Upper lobe of left lung (tissue), 6 donors: Measurements from ENCODE around the gene OR5D18. TPM values are rescaled to one million over a fixed set of nuclear protein-coding genes. Genes with fewer than 3 reads are reported as not detected.
"Not testable (repeated sequence)": the region's sequence is repeated elsewhere in the genome, so short reads cannot be mapped to it uniquely, and the experiment has no call there.

Experiments
- ATAC-seq, 2 donors: fragments of 200-7000 bp; cut with Tn5 transposase; one replicate each; pipeline ENCODE4 v1.9.1; 2022; ENCODE audit warnings: mild to moderate bottlenecking in 2 of 2, moderate library complexity in 2 of 2; ENCODE audit not compliant: low FRiP score in 2 of 2
- DNase-seq, 2 donors: peaks; one replicate each; pipeline ENCODE4 v3.0.0-alpha.2; 2019 to 2020
- H3K27ac ChIP-seq, 4 donors: fragments of 200-600 bp; sonication (generic); one replicate each; pipeline ENCODE4 v1.5.1; 2016 to 2019
- H3K27me3 ChIP-seq, 4 donors: fragments of 200-600 bp; sonication (generic); one replicate each; pipeline ENCODE4 v1.5.1; 2017 to 2019
- H3K36me3 ChIP-seq, 4 donors: fragments of 200-600 bp; sonication (generic); one replicate each; pipeline ENCODE4 v1.5.1; 2016 to 2019
- H3K4me1 ChIP-seq, 4 donors: fragments of 200-600 bp; sonication (generic); one replicate each; pipeline ENCODE4 v1.5.1; 2018 to 2019
- H3K4me3 ChIP-seq, 4 donors: fragments of 200-600 bp; sonication (generic); one replicate each; pipeline ENCODE4 v1.5.1; 2017 to 2019; ENCODE audit warnings: mild to moderate bottlenecking in 2 of 4, moderate library complexity in 1 of 4
- H3K9me3 ChIP-seq, 4 donors: fragments of 200-600 bp; sonication (generic); one replicate each; pipeline ENCODE4 v1.5.1; 2018 to 2019
- EP300 ChIP-seq, 4 donors: sonication (generic); formaldehyde crosslinking; IDR thresholded peaks; one replicate each; pipeline ENCODE4 v1.5.1; 2017; ENCODE audit warnings: antibody characterized with exemption in 4 of 4, control low read depth in 2 of 4
- POLR2A ChIP-seq, 4 donors: fragments of 450-650 bp; IDR thresholded peaks; one replicate each; pipeline ENCODE4 v1.5.1; 2016 to 2017; ENCODE audit warnings: antibody characterized with exemption in 4 of 4, mild to moderate bottlenecking in 2 of 4
- POLR2AphosphoS5 ChIP-seq, 2 donors: sonication (generic); formaldehyde crosslinking; IDR thresholded peaks; one replicate each; pipeline ENCODE4 v1.5.1; 2017; ENCODE audit warnings: antibody characterized with exemption in 2 of 2
- WGBS, 2 donors: methylation state at CpG; one replicate each; pipeline ENCODE4 v1.1.5; 2017 to 2018; 5-methylcytosine and 5-hydroxymethylcytosine counted together
- small RNA-seq, 4 donors: library from RNA; depleted of rRNA; stranded (forward); fragments of <200 nt; gene quantifications; one replicate each; pipeline ENCODE3, GENCODE V24; 2016
- total RNA-seq, 6 donors: library from RNA; depleted of rRNA in 4 of 6; stranded (reverse); fragments of >200 nt in 4 of 6; gene quantifications; one replicate each; pipeline versions ENCODE4 v1.1.0 to v1.2.1, GENCODE V29; 2016 to 2021
- TF ChIP-seq, protein P1 (sequence below), 6 experiments: fragments of 450-650 bp in 4 of 6; fragments of 200-600 bp in 2 of 6; sonication (generic) in 2 of 6; IDR thresholded peaks; one replicate each; pipeline ENCODE4 v1.5.1; 2016 to 2019; ENCODE audit warnings: antibody characterized with exemption in 6 of 6
- donor health status: DM: no; HTN: no; CAD: no; lungs with moderate emphysema.
- donor health status: DM: no; HTN: yes; CAD: no; lungs with severe emphysema.

Gene OR5D18
- total RNA-seq, 6 donors from 2014 or later, result not detected

DNA sequence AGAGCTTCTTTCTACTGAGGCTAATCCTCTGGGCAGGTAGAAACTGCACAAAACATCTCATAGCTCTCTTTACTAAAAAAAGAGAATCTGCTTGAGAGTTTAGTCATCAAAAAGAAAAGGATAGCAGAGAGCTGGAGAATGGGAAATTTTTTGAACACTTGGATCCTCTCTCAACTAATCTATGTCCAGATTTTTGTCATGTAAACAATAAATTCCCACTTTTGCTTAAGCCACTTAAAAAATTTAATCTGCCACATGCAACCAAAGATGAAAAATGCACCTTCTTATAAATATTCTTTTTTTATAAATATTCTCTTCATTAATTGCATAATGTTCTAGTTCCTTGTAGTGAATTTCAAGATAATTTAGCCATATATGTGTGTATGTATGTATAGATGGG lies 29.6 kb downstream of the OR5D18 start:
- TF ChIP-seq, protein P1, sequence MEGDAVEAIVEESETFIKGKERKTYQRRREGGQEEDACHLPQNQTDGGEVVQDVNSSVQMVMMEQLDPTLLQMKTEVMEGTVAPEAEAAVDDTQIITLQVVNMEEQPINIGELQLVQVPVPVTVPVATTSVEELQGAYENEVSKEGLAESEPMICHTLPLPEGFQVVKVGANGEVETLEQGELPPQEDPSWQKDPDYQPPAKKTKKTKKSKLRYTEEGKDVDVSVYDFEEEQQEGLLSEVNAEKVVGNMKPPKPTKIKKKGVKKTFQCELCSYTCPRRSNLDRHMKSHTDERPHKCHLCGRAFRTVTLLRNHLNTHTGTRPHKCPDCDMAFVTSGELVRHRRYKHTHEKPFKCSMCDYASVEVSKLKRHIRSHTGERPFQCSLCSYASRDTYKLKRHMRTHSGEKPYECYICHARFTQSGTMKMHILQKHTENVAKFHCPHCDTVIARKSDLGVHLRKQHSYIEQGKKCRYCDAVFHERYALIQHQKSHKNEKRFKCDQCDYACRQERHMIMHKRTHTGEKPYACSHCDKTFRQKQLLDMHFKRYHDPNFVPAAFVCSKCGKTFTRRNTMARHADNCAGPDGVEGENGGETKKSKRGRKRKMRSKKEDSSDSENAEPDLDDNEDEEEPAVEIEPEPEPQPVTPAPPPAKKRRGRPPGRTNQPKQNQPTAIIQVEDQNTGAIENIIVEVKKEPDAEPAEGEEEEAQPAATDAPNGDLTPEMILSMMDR (IDR thresholded peaks at IDR 0.05), result no peak
- TF ChIP-seq POLR2A (IDR thresholded peaks at IDR 0.05) (no peak), POLR2AphosphoS5 (IDR thresholded peaks at IDR 0.05) (no peak), EP300 (IDR thresholded peaks at IDR 0.05) (no peak)
- H3K36me3 ChIP-seq, result no peaks in the 10 kb centered on the region
- no peaks in the 10 kb centered on the region for H3K9me3 ChIP-seq
- H3K4me3 ChIP-seq, result no peak overlapping the region
- no peak for ATAC-seq
- no peaks in the 10 kb centered on the region for H3K4me1 ChIP-seq
- no peaks in the 10 kb centered on the region for H3K27me3 ChIP-seq
- DNase-seq, result no peak
- H3K27ac ChIP-seq, result no peak overlapping the region

DNA sequence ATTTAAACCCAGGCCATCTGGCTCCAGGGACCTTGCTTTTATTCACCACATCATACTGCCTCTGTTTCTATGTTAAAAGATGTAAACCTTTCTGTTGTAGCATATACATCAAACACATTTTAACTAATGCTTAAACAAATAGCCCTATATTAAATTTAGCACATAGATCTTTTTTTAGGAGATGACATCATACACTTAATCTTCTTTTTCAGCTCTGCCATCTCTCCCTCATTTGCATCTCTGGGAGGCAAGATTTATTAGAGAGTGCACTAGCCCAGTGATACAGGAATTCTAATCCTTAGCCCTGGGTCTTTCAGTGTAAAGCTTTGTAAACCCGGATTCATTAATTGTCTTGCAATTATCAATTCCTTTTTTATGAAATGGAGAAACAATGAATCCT lies 32.7 kb downstream of the OR5D18 start:
- no peak overlapping the region for H3K4me3 ChIP-seq
- no peaks in the 10 kb centered on the region for H3K36me3 ChIP-seq
- no peaks in the 10 kb centered on the region for H3K4me1 ChIP-seq
- H3K27me3 ChIP-seq, result no peaks in the 10 kb centered on the region
- DNase-seq (no peak), ATAC-seq (no peak)
- TF ChIP-seq POLR2AphosphoS5 (IDR thresholded peaks at IDR 0.05), result no peak
- no peak for TF ChIP-seq EP300 (IDR thresholded peaks at IDR 0.05)
- no peak for TF ChIP-seq POLR2A (IDR thresholded peaks at IDR 0.05)
- TF ChIP-seq, protein P1 (IDR thresholded peaks at IDR 0.05), result no peak
- H3K27ac ChIP-seq, result no peak overlapping the region
- H3K9me3 ChIP-seq, result no peaks in the 10 kb centered on the region
- WGBS, 2 donors, result 93 to 97% methylated on average over 1 of the region's 1 CpG

DNA sequence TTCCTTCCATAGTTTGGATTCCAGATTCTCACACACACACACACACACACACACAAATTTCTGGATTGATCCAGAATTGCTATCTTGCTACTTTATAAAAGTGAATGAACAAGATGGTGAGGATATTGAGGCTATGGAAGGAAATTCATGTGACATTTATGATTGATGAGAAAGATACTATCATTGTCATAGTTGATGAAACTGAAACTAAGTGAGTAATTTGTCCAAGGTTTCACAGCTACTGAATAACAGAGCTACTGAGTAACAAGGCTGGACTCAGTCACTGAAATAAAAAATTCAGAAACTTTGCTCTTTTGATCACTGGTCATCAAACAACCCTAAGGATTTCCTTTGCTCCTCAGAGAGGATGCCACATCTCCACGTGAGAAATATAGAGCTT lies 35.3 kb downstream of the OR5D18 start:
- no peaks in the 10 kb centered on the region for H3K36me3 ChIP-seq
- no peak overlapping the region for H3K27ac ChIP-seq
- WGBS, 2 donors, result 4 to 11% methylated on average over 1 of the region's 1 CpG
- TF ChIP-seq POLR2A (IDR thresholded peaks at IDR 0.05) (no peak), EP300 (IDR thresholded peaks at IDR 0.05) (no peak), POLR2AphosphoS5 (IDR thresholded peaks at IDR 0.05) (no peak)
- TF ChIP-seq, protein P1 (IDR thresholded peaks at IDR 0.05), result no peak
- H3K27me3 ChIP-seq, result no peaks in the 10 kb centered on the region
- no peaks in the 10 kb centered on the region for H3K4me1 ChIP-seq
- H3K4me3 ChIP-seq, result no peak overlapping the region
- no peak for DNase-seq
- no peaks in the 10 kb centered on the region for H3K9me3 ChIP-seq
- no peak for ATAC-seq

DNA sequence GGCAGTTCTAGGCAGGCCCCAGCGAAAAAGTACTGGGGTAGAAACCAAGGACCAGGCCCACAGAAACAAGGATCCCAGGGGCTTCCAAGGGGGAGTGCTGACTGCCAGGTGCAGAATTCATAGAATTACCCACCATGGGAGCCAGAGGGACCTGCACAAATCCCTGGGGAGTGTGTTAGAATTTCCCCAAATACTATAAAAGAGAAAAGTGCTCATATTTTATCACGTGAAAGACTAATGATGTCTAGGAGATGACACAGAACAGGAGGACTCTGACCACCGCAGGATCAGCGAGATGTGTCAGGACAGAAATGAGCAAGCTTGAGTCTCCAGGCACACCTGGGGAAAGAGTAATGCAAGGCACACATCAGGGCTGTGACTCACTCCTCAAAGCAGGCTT lies 47.9 kb downstream of the OR5D18 start:
- DNase-seq, result not testable (repeated sequence)

More for the DNA sequence above, 47.9 kb downstream of the OR5D18 start:
- not testable (repeated sequence) for H3K27ac ChIP-seq, H3K27me3 ChIP-seq, H3K9me3 ChIP-seq, H3K36me3 ChIP-seq, H3K4me3 ChIP-seq, ATAC-seq, H3K4me1 ChIP-seq
- WGBS, 2 donors, result 86 to 92% methylated on average over 3 to 4 of the region's 4 CpGs

Small RNAs within 50 kb of the gene (small RNA-seq; reads per million reads assigned to genes)
- gene AC036111.3, result 0 reads per million in 4 donors

Other genes starting within 250 kb of the OR5D18 start
- not detected for gene OR4C16, start 247.5 kb upstream of the OR5D18 start, total RNA-seq
- gene OR4C11, start 212.0 kb upstream of the OR5D18 start, total RNA-seq, result not detected
- gene OR4P4, start 184.5 kb upstream of the OR5D18 start, total RNA-seq, result not detected
- gene OR4S2, start 171.3 kb upstream of the OR5D18 start, total RNA-seq, result not detected
- not detected for gene OR4C6, start 157.4 kb upstream of the OR5D18 start, total RNA-seq
- gene OR5D13, start 46.2 kb upstream of the OR5D18 start, total RNA-seq, result not detected
- not detected for gene OR5D14, start 24.1 kb upstream of the OR5D18 start, total RNA-seq
- not detected for gene OR5L1, start 8.3 kb upstream of the OR5D18 start, total RNA-seq
- not detected for gene OR5L2, start 7.6 kb downstream of the OR5D18 start, total RNA-seq
- not detected for gene OR5D16, start 19.1 kb downstream of the OR5D18 start, total RNA-seq
- gene TRIM51, start 63.7 kb downstream of the OR5D18 start, total RNA-seq, result not detected
- not detected for gene OR5W2, start 95.0 kb downstream of the OR5D18 start, total RNA-seq
- not detected for gene OR5I1, start 116.8 kb downstream of the OR5D18 start, total RNA-seq
- not detected for gene OR10AG1, start 150.3 kb downstream of the OR5D18 start, total RNA-seq
- gene OR5F1, start 175.0 kb downstream of the OR5D18 start, total RNA-seq, result not detected
- gene OR5AS1, start 208.0 kb downstream of the OR5D18 start, total RNA-seq, result not detected